Thyroid gland (tissue), 4 donors: ENCODE results near the gene SLC7A14.

ENCODE experiments used
- CTCF ChIP-seq, 6 experiments: fragments of 200-600 bp in 3 of 6; fragments of 450-650 bp in 3 of 6; sonication (generic) in 3 of 6; IDR thresholded peaks; one replicate each; pipeline ENCODE4 v1.5.1; 2016 to 2019; ENCODE audit warnings: antibody characterized with exemption in 6 of 6, mild to moderate bottlenecking in 2 of 6, inconsistent platforms in 1 of 6, moderate library complexity in 1 of 6
- POLR2A ChIP-seq, 2 donors: fragments of 450-650 bp; IDR thresholded peaks; one replicate each; pipeline ENCODE4 v1.6.1; 2017; ENCODE audit warnings: antibody characterized with exemption in 2 of 2, mild to moderate bottlenecking in 2 of 2, moderate library complexity in 1 of 2

GRCh38 chr3:170631755-170632488 lies 46.0 kb upstream of the SLC7A14 start:
- TF ChIP-seq CTCF (IDR thresholded peaks at IDR 0.05) (no peak), POLR2A (IDR thresholded peaks at IDR 0.05) (no peak)
